CD4-positive, CD25-positive, alpha-beta regulatory T cell (primary cell): ENCODE data around the gene TBX4. TPM values are rescaled to one million over a fixed set of nuclear protein-coding genes. Genes with fewer than 3 reads are reported as not detected.

Experiments used
- ATAC-seq, 2 donors: fragments of 150-1000 bp; cut with Tn5 transposase; one replicate each; pipeline ENCODE4 v1.10.0; 2021; ENCODE audit warnings: low read depth in 2 of 2, moderate number of reproducible peaks in 2 of 2, moderate library complexity in 1 of 2
- DNase-seq, 3 donors: peaks; one replicate each; pipeline versions ENCODE4 v3.0.0 to v3.0.0-alpha.2; 2012 to 2022; ENCODE audit warnings: mixed read lengths in 1 of 3
- H3K27ac ChIP-seq: one replicate; pipeline ENCODE4 v1.7.0; 2013; ENCODE audit warnings: mild to moderate bottlenecking, low read length; ENCODE audit not compliant: insufficient read depth, poor library complexity, severe bottlenecking
- H3K27me3 ChIP-seq: one replicate; pipeline ENCODE4 v1.7.0; 2013; ENCODE audit warnings: low read length; ENCODE audit not compliant: control insufficient read depth, insufficient read depth
- H3K36me3 ChIP-seq: one replicate; pipeline ENCODE4 v1.7.0; 2013; ENCODE audit warnings: mild to moderate bottlenecking, low read length, moderate library complexity; ENCODE audit not compliant: control insufficient read depth, insufficient read depth
- H3K4me1 ChIP-seq: 2 replicates; pipeline ENCODE4 v1.7.0; 2013; ENCODE audit warnings: mild to moderate bottlenecking, low read length; ENCODE audit not compliant: insufficient read depth, control insufficient read depth, poor library complexity, severe bottlenecking
- H3K4me3 ChIP-seq: one replicate; pipeline ENCODE4 v1.7.0; 2013; ENCODE audit warnings: low read depth, mild to moderate bottlenecking, low read length, moderate library complexity
- H3K9me3 ChIP-seq, 2 experiments: 1 replicate in 1 of 2; 2 replicates in 1 of 2; pipeline ENCODE4 v1.7.0; 2013; ENCODE audit warnings: low read length in 2 of 2, mild to moderate bottlenecking in 1 of 2, moderate library complexity in 1 of 2; ENCODE audit not compliant: control insufficient read depth in 2 of 2
- H3K27ac Mint-ChIP-seq, 3 donors: one replicate each; pipeline ENCODE4 v1.8.0; 2020 to 2022; ENCODE audit warnings: mild to moderate bottlenecking in 3 of 3, mixed read lengths in 3 of 3, moderate library complexity in 2 of 3
- H3K27me3 Mint-ChIP-seq: one replicate; pipeline ENCODE4 v1.8.0; 2022; ENCODE audit warnings: mild to moderate bottlenecking, mixed read lengths
- H3K36me3 Mint-ChIP-seq: one replicate; pipeline ENCODE4 v1.8.0; 2020; ENCODE audit warnings: mixed read lengths
- H3K4me1 Mint-ChIP-seq, 4 donors: one replicate each; pipeline ENCODE4 v1.8.0; 2020 to 2022; ENCODE audit warnings: mixed read lengths in 4 of 4, mild to moderate bottlenecking in 1 of 4
- H3K4me3 Mint-ChIP-seq, 4 donors: one replicate each; pipeline ENCODE4 v1.8.0; 2020 to 2022; ENCODE audit warnings: mild to moderate bottlenecking in 4 of 4, mixed read lengths in 4 of 4, moderate library complexity in 3 of 4
- H3K9me3 Mint-ChIP-seq, 7 donors: one replicate each; pipeline ENCODE4 v1.8.0; 2020 to 2022; ENCODE audit warnings: mixed read lengths in 7 of 7, mild to moderate bottlenecking in 3 of 7, moderate library complexity in 2 of 7
- polyA plus RNA-seq, 4 donors: library from polyadenylated mRNA; unstranded; fragments of 300-500 nt; fragmentation: Illumina TruSeq; gene quantifications; one replicate each; pipeline ENCODE4 v1.2.3, GENCODE V29; 2021
- total RNA-seq: library from RNA; stranded (reverse); gene quantifications from one replicate; pipeline ENCODE4 v1.2.3, GENCODE V29; 2022

Gene TBX4
- total and polyA plus RNA-seq, 5 donors from 2014 or later: not detected

DNA sequence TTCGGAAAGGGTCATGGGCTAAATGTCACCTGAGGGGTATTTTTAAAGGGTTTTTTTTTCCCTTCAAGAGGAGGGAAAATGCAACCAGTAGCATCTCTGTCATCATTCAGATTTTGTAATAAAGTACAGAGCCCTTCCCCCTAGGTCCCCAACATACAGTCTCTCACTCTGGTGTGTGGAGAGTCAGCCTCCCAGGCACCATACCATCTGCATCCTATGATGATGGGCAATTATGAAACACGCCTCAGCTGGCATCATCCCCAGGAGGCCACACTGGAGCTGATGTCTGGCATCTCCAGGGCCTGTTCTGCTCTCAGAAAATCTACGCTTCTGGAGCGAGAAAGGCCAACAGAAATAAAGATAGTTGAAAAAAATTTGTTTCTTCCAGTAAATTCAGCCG, 32.0 kb downstream of the TBX4 start:
- Mint-ChIP-seq H3K27me3 (peaks cover 5% of the 10 kb centered on the region), H3K4me1 (no peaks in the 10 kb centered on the region), H3K9me3 (no peaks in the 10 kb centered on the region), H3K4me3 (no peak overlapping the region), H3K27ac (no peak overlapping the region), H3K36me3 (no peaks in the 10 kb centered on the region)
- Histone ChIP-seq H3K36me3 (no peaks in the 10 kb centered on the region), H3K27me3 (no peaks in the 10 kb centered on the region), H3K27ac (no peak overlapping the region), H3K9me3 (no peaks in the 10 kb centered on the region), H3K4me3 (no peak overlapping the region), H3K4me1 (no peaks in the 10 kb centered on the region)
- ATAC-seq: no peak
- no peak for DNase-seq

DNA sequence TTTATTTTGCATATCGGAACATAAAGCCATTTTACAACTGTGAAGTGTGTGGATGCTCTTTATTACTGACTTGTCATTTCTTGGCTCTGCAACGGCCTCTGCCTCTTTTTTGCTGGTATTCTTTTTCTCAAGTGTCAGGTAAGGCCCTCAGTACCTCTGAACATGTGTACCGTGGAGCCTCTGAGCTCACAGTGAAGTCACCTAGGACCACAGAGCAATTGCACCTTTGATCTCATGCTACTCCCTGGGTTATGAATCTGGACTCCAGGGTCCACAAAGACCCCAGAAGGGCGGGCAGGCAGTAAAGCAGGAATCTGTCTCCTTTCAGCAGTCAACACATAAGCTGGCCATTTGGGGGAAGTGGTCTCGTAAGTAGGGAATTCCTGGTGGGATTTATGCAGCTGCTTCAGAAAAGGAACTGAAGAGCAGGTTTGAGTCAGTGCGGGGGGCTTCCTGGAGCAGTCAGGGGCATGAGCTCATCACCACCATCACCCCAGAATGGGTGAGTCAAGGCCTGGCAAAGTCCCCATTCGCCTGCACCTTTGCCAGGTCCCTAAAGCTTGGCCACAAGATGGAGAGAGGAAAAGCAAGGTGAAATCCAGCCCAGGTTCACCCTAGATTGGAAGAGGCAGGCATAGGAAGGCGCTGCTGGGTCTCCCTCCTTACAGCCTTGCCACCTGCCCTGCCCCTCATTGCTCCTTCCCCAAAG, 33.0 kb downstream of the TBX4 start:
- H3K27me3 Mint-ChIP-seq: peaks cover 5% of the 10 kb centered on the region
- no peaks in the 10 kb centered on the region for H3K36me3 ChIP-seq
- no peaks in the 10 kb centered on the region for H3K9me3 ChIP-seq
- no peaks in the 10 kb centered on the region for H3K27me3 ChIP-seq
- ATAC-seq: no peak
- no peaks in the 10 kb centered on the region for H3K36me3 Mint-ChIP-seq
- H3K27ac Mint-ChIP-seq: no peak overlapping the region
- H3K4me3 ChIP-seq: no peak overlapping the region
- H3K4me1 Mint-ChIP-seq: no peaks in the 10 kb centered on the region
- H3K4me1 ChIP-seq: no peaks in the 10 kb centered on the region
- no peak for DNase-seq
- no peaks in the 10 kb centered on the region for H3K9me3 Mint-ChIP-seq
- no peak overlapping the region for H3K27ac ChIP-seq
- H3K4me3 Mint-ChIP-seq: no peak overlapping the region

DNA sequence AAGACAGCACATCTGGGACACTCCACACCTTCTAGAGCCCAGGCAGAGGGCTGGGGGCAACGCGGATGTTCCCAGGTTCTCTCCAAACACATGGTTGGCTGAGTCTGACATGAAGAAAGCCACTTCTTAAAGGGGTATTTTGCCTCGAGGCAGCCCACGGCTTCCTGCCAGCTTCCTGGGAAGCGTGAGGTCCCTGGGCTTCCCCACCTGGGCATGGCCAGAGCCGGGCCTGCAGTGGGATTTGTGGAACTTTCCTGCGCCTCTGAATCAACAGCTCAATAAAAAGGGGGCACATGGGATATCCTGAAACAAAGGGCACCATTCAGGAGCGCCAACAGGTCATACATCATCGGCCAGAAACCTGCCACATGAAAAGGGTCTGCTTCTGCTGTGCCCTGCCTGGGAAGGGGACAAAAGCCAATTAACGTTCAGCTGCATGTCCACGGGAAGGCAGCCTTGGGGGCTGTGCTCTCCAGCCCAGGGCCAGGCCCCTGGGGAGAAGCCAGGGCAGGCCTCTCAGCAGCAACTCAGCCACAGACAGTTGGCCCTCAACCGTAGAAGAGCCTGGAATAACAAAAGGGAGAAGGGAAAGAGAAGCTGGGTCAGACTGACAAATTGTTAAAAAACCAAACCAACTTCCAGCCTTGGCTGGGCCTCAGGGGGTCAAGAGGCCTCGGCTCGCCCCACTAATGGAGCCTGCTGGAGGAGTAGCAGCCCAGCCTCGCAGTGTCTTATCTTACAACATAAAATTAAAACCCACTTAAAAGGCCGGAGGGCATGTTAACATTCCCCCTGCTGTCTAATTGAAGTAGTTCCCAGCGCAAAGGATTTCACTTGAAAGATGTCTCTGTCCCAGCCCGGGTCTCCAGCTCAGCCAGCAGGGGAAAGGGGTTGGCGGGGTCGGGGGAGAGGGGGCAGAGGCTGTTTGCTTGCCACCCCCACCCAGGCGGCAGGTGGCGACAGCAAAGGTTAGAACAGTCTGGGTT, 34.2 kb downstream of the TBX4 start:
- no peak for DNase-seq
- H3K27me3 ChIP-seq: no peaks in the 10 kb centered on the region
- no peaks in the 10 kb centered on the region for H3K4me1 ChIP-seq
- no peak overlapping the region for H3K27ac ChIP-seq
- Mint-ChIP-seq H3K9me3 (no peaks in the 10 kb centered on the region), H3K27me3 (peaks cover 5% of the 10 kb centered on the region), H3K4me3 (no peak overlapping the region), H3K36me3 (no peaks in the 10 kb centered on the region), H3K27ac (no peak overlapping the region), H3K4me1 (no peaks in the 10 kb centered on the region)
- no peaks in the 10 kb centered on the region for H3K36me3 ChIP-seq
- no peak overlapping the region for H3K4me3 ChIP-seq
- no peaks in the 10 kb centered on the region for H3K9me3 ChIP-seq
- ATAC-seq: no peak

DNA sequence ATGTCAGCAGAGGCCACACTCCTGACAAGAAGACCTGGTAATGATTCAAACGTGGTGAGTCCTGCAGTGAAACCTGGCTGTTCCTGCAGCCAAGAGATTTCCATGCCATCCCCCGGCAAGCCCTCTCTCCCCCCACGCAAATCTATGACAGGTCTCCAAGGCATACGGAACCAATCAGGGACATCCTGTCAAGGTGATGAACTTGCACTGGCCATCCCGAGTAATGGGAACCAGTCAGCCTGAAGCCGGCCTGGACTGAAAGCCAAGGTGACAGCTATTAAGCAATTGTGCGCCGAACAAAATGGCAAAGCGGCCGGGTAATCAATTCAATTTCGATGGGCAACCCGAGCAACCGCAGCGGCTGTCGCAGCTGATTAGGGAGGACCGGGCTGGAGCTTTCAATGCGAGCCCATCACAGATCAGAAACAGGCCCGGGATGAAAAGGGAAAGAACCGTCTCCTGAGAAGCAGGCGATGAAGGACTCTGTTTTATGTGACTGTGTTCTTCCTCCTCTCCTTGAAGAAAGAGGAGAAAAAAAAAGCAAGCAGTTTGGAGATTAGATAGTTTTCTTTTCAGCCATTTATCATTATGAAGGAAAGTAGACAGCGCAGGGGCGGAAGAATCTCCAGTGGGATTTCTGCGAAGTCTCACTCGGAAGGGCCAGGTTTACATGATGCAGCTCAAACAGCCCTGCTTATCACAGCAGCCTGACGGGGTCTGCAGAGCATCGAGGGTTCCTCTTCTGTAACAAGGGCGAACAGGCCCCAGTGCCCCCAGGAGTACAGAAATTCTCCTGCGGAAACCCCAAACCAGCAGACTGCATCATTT, 35.2 kb downstream of the TBX4 start:
- Mint-ChIP-seq H3K36me3 (no peaks in the 10 kb centered on the region), H3K4me3 (no peak overlapping the region), H3K27me3 (peaks cover 5% of the 10 kb centered on the region), H3K4me1 (no peaks in the 10 kb centered on the region), H3K9me3 (no peaks in the 10 kb centered on the region), H3K27ac (peak overlapping the region in 1 of 3 donors; percentile 31)
- ATAC-seq (no peak), DNase-seq (no peak)
- Histone ChIP-seq H3K27ac (no peak overlapping the region), H3K9me3 (no peaks in the 10 kb centered on the region), H3K4me1 (no peaks in the 10 kb centered on the region), H3K4me3 (no peak overlapping the region), H3K36me3 (no peaks in the 10 kb centered on the region), H3K27me3 (no peaks in the 10 kb centered on the region)

DNA sequence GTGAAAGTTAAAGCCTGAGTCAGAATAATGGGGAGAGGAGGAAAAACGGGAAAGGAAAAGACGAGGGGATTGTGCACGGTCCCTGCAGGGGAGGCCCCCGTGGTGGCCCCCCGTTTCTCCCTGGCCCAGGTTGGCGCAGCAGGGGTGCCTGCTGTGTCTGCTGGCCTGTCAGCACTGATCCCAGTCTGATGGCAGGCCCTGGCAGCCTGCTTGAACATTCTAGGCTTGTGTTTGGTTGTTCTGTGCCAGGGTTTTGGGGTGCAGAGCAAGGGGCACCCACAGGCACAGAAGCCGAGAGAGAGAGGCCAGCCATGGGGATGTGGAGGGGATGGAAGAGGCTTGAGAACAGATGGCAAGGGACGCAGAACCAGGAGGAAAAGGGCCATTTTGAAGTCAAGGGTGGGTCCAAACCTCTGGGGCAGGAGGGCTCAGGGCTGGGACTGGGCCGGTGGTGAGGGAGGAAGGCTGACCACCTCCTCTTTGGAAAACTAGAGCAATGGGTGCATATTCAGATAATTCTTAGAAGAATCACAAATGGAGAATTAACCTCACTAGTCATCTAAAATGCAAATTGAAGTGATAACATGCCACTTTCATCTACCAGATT, 35.9 kb downstream of the TBX4 start:
- Histone ChIP-seq H3K9me3 (no peaks in the 10 kb centered on the region), H3K27me3 (no peaks in the 10 kb centered on the region), H3K36me3 (no peaks in the 10 kb centered on the region), H3K4me3 (no peak overlapping the region), H3K4me1 (no peaks in the 10 kb centered on the region), H3K27ac (no peak overlapping the region)
- no peaks in the 10 kb centered on the region for H3K36me3 Mint-ChIP-seq
- no peaks in the 10 kb centered on the region for H3K9me3 Mint-ChIP-seq
- DNase-seq: no peak
- no peak for ATAC-seq
- H3K4me1 Mint-ChIP-seq: no peaks in the 10 kb centered on the region
- no peak overlapping the region for H3K4me3 Mint-ChIP-seq
- peaks cover 5% of the 10 kb centered on the region for H3K27me3 Mint-ChIP-seq
- H3K27ac Mint-ChIP-seq: no peak overlapping the region

DNA sequence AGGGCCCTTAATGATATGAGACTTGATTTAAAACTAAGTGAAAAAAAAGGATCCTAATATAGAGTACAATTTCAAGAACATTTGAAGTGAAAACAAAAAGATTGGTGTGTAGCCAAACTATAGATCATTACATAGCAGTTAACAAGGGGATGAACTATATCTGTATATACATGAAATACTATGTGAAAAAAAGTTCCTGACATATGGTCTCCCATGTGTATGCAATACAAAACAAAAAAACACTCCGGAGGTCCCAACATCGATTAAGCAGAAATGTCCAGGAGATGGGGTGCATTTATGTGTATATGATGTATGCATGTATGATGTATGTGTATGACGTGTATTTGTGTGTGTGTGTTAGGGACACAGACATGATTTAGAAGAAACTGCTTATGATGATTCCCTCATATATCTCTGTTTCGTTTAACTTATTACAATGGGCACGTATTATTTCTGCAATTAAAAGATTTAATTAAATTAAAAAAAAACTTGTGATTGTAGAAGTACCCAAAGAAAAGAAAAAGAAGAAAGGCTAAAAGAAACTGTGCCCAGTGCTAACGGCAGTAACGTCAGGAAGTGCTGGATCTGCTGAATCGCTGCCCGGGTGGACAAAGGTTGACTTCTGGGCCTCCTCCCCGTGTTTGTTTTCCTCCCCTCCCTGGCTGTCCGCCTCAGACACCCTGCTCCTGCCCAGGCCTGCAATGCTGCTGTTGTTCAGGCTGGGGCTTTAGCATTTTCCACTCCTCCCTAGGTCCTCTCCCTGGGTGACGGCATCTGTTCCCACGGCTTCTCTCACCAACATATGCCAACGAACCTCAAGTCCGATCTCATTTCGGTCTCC, 36.9 kb downstream of the TBX4 start:
- Histone ChIP-seq H3K4me1 (no peaks in the 10 kb centered on the region), H3K36me3 (no peaks in the 10 kb centered on the region), H3K27me3 (no peaks in the 10 kb centered on the region), H3K9me3 (no peaks in the 10 kb centered on the region), H3K27ac (no peak overlapping the region), H3K4me3 (no peak overlapping the region)
- ATAC-seq: no peak
- Mint-ChIP-seq H3K36me3 (no peaks in the 10 kb centered on the region), H3K27ac (no peak overlapping the region), H3K9me3 (no peaks in the 10 kb centered on the region), H3K4me3 (no peak overlapping the region), H3K4me1 (no peaks in the 10 kb centered on the region), H3K27me3 (peaks cover 5% of the 10 kb centered on the region)
- no peak for DNase-seq
